GM10248 (cell line): ENCODE results near the gene SYT6.

Experiments used
- CTCF ChIA-PET: fragments of 300-600 bp; sonication (Branson Sonifier 250); formaldehyde crosslinking; extraction: SDS; loops from one replicate; lab custom pipeline; 2021; ENCODE audit warnings: antibody characterized with exemption; lab: Yijun Ruan, JAX
- POLR2A ChIA-PET: fragments of 350-650 bp; sonication (Branson Sonifier 250); formaldehyde crosslinking; extraction: SDS; loops from one replicate; lab custom pipeline; 2020; ENCODE audit warnings: antibody characterized with exemption; lab: Yijun Ruan, JAX
- DNase-seq: peaks from one replicate; pipeline ENCODE4 v3.0.0; 2012; ENCODE audit errors: extremely low spot score
- CTCF ChIP-seq: IDR thresholded peaks from 2 replicates; pipeline ENCODE4 v1.5.1; 2012; ENCODE audit warnings: mild to moderate bottlenecking, low read depth; ENCODE audit errors: extremely low read depth, missing control alignments, control extremely low read depth

SYT6 gene

GRCh38 chr1:114108751-114109255, 44.9 kb downstream of the SYT6 start:
- CTCF ChIA-PET = no interaction called here
- DNase-seq = peak; percentile 56
- TF ChIP-seq CTCF = no peak
- POLR2A ChIA-PET = no interaction called here

- no peak for TF ChIP-seq CTCF
- DNase-seq = no peak
- ChIA-PET POLR2A (no interaction called here), CTCF (interaction anchor here (1.4 kb wide), 1 partner anchor 175 kb away, joined by 5 read pairs; no protein-coding TSS in a partner anchor)
These were observed 45.9 kb downstream of the SYT6 start for GRCh38 chr1:114107474-114108435.

GRCh38 chr1:114105421-114105979, 48.2 kb downstream of the SYT6 start:
- TF ChIP-seq CTCF = no peak
- DNase-seq = no peak
- ChIA-PET POLR2A (no interaction called here), CTCF (no interaction called here)

- ChIA-PET POLR2A (no interaction called here), CTCF (no interaction called here)
- no peak for TF ChIP-seq CTCF
- no peak for DNase-seq
These were observed 48.7 kb downstream of the SYT6 start for GRCh38 chr1:114104949-114105348.

- CTCF ChIA-PET = no interaction called here
- TF ChIP-seq CTCF = no peak
- POLR2A ChIA-PET = no interaction called here
- DNase-seq = no peak
These were observed 49.7 kb downstream of the SYT6 start for GRCh38 chr1:114103992-114104391.

- POLR2A ChIA-PET = no interaction called here
- no peak for DNase-seq
- CTCF ChIA-PET = interaction anchor here (0.8 to 1.8 kb wide), 2 partner anchors 10 to 181 kb away, joined by 4 to 5 read pairs; no protein-coding TSS in a partner anchor
- TF ChIP-seq CTCF = no peak
These were observed 51.5 kb downstream of the SYT6 start for GRCh38 chr1:114102136-114102535.
